Activated naive CD4-positive, alpha-beta T cell treated with anti-CD3 and anti-CD28 coated beads, Interleukin-2, amount 50 U/mL, for 16 hours (primary cell): Measurements from ENCODE around the gene ARPC4.
"Not testable (repeated sequence)": the region's sequence is repeated elsewhere in the genome, so short reads cannot be mapped to it uniquely, and the experiment has no call there.

Source experiments
- DNase-seq: peaks from one replicate; pipeline ENCODE4 v3.0.0-alpha.2; 2020

The ARPC4 gene

GRCh38 chr3:9770276-9770812 is 22.5 kb upstream of the ARPC4 start:
- DNase-seq, result no peak

DNA sequence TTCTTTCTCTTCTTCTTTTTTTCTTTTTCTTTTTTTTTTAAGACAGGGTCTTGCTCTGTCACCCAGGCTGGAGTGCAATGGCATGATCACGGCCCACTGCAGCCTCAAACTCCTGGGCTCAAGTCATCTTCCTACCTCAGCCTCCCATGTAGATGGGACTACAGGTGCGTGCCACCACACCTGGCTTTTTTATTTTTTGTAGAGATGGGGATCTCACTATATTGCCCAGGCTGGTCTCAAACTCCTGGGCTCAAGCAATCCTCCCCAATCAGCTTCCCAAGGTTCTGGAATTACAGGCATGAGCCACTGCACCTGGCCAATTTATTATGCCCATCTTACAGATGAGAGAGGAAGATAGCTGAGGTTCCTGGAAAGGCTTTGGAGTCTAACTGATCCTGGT is 21.9 kb upstream of the ARPC4 start:
- not testable (repeated sequence) for DNase-seq

DNA sequence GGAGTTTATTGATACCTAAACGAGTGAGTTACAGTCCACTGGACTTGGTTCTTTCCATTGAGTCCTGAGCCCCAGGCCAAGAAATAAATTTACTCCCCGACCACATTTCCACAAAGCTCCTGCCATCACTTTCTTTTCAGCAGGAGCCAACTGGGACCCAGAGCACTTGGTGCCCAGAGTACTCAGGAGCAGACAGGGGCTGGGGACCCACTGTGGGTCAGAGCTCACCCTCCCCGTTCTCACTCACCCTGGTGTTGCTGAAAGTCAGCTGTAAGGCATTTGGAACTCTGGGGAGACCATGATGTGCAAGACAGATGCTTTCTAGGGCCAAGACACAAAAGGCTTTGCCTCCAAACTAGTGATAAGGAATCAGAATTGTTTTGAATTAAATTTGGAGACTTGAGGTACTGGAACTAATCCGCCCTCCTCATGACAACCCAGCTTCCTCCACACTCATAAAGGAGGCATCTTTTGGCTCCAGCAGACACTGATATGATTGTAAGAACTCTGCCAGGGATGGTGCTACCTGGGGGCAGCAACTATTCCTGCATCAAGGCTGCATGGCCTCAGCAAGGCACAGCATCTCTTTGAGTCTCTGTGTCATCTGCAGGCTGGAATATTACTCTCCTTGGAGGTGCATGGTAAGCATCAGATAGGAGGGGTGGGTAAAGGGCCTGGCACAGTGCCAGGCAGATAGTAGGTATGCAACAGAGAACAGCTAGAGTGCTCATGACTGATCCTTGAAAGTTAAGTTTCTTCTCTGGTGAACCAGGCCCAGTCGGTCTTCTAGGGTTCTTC is 15.8 kb upstream of the ARPC4 start:
- no peak for DNase-seq

GRCh38 chr3:9777694-9778021 is 15.2 kb upstream of the ARPC4 start:
- peak; percentile 19 for DNase-seq

DNA sequence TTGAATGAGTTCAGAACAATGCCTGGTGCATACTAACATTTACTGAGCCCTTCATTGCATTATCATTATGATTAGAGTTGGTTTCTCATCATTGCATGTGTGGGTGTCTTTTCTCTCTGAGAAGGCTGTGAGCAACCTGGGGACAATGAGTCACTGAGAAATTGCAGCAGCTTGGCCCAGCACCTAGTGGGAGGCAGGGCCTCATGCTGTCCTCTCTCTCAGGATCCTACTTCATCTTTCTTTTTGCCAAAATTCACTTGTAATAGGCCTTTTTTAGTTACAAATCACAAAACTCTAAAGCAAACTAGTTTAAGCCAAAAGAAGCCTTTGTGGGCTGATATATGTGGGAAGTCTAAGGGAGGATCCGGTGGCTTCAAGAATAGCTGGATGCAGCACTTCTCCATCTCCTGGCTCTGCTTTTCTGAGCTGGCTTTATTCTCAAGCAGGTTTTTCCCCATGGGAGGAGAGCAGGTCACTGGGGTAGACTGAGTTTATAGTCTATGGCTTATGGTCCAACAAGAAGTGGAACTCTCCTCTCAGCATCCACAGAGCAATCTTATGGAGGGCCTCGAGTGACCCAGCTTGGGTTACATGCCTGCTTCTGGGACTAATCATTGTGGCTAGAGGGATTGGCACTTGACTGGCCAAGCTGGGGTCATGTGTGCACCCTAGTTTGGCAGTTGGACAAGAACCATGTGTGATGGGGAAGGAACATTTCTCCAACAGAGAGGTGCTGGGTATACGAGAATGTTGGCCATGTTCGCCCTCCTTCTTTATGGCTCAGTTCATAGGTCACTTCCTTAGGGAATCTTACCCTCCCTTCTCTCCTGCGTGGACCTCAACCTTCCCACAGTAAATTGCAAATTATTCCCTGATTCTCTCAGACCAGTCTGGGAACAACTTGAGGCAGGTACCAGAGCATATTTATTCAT is 14.5 kb upstream of the ARPC4 start:
- peak; percentile 77 for DNase-seq

DNA sequence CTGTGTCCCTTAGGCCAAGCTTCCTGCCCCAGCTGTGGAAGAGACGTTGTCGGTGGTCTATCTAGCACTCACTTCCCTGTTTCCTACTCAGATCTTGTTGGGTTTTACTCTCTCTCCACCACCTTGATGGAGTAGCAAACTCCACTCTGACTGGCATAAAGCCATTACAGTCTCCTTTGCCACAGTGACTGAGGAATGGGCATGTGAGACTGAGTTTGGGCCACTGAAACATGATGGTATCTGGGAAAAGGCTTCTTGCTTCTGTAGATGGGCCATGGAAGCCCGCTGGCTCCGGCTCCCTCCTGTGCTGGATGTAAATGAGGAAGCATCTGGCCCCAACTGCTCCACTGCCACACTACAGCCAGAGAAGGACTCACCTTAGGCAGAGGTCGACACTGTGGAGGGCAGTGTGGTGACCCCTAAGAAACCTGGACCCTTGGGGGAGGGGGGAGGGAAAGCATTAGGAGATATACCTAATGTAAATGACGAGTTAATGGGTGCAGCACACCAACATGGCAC is 13.7 kb upstream of the ARPC4 start:
- no peak for DNase-seq

GRCh38 chr3:9779721-9780457 is 13.0 kb upstream of the ARPC4 start:
- peak; percentile 17 for DNase-seq

DNA sequence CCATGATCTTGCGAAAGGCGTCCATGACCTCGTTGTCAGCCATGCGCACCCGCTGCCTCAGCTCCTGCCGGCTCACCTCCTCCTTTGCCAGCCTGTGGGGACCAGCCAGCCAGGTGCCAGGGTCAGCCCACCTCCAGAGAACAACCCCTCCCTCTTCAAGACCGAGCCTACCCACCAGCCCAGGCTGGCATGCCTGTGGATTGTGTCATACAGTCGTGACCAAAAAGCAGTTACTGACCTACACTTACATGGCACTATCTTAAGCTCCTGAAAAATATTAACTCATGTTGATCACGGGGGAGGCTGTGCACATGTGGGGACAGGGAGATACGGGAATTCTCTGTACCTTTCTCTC is 12.4 kb upstream of the ARPC4 start:
- no peak for DNase-seq

DNA sequence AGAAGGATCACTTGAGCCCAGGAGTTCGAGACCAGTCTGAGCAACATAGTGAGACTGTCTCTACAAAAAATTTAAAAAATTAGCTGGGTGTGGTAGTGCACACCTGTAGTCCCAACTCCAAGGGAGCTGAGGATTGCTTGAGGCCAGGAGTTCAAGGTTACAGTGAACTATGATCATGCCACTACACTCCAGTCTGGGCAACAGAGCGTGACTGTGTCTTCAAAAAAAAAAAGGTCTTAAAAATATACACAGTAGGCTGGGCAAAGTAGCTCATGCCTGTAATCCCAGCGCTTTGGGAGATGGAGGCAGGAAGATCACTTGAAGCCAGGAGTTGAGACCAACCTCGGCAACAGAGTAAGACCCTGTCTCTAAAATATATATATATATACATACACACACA is 12.0 kb upstream of the ARPC4 start:
- no peak for DNase-seq

GRCh38 chr3:9781551-9781950 is 11.3 kb upstream of the ARPC4 start:
- no peak for DNase-seq

DNA sequence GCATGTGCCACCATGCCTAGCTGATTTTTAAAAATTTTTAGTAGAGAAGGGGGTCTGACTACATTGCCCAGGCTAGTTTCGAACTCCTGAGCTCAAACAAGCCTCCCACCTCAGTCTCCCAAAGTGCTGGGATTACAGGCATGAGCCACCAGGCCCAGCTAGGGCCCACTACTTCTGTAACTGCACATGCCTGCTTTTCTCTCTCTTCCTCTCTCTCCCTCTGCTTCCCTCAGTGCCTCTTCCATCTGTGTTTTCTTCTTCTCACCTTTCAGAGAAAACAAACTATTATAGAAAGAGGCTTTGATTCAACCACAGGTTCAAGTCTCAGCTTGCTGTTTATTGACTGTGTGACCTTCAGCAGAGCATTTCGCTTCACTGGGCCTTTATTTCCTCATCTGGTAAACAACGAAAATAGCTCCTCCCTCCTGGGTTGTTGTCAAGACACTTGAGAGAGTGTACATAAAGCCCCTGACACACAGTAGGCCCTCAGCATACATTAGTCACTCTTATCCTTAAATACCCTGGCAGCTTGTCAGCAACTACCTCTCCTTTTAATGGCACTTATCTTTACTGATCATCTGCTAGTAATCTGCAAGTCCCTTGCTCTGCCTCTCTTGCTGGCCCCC is 10.8 kb upstream of the ARPC4 start:
- DNase-seq, result no peak

DNA sequence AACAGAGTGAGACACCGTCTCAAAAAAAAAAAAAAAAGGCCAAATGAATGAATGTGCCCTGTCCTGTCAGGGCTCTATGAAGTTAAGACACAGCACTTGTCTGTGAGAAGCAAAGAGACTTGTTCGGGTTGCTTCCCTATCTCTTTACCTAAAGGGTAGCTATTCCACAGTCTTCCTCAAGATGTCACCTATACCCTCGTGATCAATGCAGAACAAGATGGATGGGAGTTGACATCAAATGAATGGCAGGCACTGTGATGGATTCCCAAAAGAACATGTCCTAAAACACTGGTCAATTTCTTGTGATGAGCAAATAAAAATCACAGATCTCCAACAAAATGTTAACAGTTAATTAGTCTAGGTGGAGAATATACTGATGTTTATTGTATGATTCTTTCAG is 10.1 kb upstream of the ARPC4 start:
- no peak for DNase-seq

GRCh38 chr3:9783954-9784353 is 8.9 kb upstream of the ARPC4 start:
- no peak for DNase-seq

DNA sequence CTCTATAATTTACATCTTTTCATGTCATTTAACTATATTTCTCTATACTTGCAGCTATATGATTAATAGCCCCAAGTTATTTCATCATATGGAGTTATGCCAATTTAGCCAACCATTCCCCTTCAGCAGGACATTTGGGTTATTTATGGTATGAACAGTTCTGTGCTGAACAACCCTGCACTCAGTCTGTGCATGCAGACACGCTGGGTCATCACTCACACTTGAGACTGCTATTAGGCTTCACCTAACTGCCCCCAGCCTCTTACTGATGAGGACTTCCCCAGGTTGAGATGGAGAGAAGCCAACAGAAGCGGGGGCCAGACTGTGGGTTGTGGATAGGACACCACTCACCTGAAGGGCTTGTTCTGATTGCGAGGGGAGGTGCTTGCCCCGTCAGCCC is 7.9 kb upstream of the ARPC4 start:
- no peak for DNase-seq

- DNase-seq, result no peak
These were observed 7.3 kb upstream of the ARPC4 start for GRCh38 chr3:9785602-9786001.

DNA sequence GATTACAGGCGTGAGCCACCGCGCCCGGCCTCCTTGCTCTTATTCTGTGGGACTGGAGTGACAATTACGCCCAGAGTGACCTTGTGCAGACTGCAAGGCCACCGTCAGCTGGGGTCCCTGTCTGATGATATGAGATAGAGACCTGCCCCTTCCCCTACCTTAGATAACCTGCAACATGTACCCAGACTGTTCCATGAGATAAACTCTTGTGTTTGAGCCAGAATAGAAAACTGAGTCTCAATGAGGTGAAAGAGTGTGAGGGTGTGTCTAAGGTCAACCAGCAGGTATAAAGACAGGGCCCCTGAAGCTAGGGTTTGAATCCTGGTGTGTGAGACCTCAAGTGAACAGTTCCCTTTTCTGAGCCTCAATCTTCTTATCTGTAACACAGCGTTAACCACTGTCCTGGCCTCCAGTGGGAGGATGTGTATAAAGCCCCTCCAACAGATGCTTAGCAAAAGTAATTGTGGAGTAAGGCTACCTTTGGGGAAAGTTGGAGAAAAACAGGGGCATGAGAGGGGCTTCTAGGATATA is 6.6 kb upstream of the ARPC4 start:
- no peak for DNase-seq

DNA sequence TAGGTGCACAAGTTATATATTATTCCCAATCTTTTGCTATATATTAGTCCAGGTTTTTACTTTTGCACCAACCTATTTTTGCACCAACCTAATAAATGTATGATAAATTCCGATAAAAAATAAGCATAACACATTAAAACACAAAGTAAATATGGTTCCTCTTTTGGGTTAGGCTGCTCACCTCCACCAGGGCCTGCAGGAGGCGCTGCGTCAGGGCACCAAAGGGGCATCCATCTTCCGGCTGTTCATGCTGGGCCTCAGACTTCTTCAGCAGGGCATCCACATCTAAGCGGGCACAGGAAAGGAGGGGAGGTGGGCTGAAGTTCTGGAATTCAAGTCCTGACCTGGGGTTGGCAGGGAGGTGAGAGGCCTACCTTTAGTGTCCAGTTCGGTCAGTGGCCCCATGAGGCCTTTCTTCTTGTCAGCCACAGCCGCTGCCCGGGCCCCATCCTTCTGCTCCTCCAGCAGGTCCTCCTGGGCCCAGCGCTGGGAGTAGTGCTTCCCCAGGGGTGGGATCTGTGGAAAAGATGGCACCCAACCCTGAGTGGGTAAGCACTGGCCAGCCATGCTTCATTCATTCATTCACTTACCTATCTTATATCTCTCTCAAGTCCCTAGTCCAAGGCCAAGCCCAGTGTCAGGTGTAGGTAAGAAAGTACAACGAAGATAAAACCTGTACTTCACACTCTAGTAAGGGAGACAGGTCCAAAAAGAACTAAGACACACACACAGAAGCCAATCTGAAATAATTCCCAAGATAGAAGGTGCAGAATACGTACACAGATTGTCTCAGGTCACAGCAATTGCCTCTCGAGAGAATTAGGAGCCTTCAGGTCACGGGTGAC is 5.8 kb upstream of the ARPC4 start:
- DNase-seq, result no peak

DNA sequence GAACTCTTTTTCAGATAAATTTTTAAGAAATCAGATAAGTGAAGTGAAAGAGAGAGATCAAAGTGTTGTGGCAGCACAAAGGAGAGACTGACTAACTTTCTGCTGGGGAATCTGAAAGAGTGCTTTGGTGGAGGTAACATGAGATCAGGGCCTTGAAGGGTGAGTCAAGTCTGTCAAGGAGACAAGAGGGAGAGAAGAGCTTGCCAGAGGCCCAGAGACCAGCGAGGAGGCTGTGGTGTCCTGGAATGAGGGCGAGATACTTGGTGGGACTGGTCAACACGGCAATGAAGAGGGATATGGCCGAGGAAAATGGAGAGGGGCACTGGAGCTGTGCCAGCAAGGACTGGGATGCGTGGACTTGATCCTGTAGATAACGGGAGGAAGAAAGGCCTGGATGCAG is 5.2 kb upstream of the ARPC4 start:
- no peak for DNase-seq

DNA sequence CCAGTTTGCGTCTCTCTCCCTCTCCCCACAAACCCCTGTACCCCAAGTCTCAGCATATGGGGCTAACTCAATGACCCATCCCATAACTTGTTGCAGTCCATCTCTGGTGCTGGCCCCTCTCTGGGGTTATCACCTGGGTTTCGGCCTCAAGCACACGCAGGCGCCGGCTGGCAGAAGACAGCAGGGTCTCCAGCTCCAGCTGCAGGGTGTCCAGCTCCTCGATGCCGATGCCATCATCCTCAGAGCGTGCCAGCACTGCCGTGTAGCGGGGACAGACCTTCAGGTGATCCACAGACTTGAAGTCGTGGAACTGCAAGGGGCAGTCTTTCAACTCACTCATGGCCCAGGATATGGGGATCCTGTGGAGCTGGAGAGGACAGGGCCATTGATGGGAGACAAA is 1.8 kb upstream of the ARPC4 start:
- DNase-seq, result no peak

GRCh38 chr3:9791790-9792404 is 985 bp upstream of the ARPC4 start:
- DNase-seq, result no peak
